H1 (cell line): Measurements from ENCODE around the gene NSD2. TPM values are rescaled to one million over a fixed set of nuclear protein-coding genes. Genes with fewer than 3 reads are reported as not detected.

Source experiments
- CHD2 ChIP-seq: IDR thresholded peaks from 2 replicates; pipeline ENCODE4 v1.6.1; 2012; ENCODE audit warnings: low read length, improper control_type of control experiment
- POLR2AphosphoS5 ChIP-seq: IDR thresholded peaks from 2 replicates; pipeline ENCODE4 v1.6.1; 2011; ENCODE audit warnings: low read depth, low read length
- SAP30 ChIP-seq: fragments of 300-600 bp; sonication (generic); IDR thresholded peaks from 2 replicates; pipeline ENCODE4 v1.7.1; 2012; ENCODE audit warnings: low read length, moderate library complexity, mild to moderate bottlenecking, inconsistent platforms; ENCODE audit not compliant: insufficient read depth, insufficient replicate concordance
- SIN3A ChIP-seq, 2 experiments: IDR thresholded peaks in 1 of 2; conservative IDR thresholded peaks in 1 of 2; 2 replicates each; pipeline ENCODE4 v1.6.1; 2011 to 2012; ENCODE audit warnings: low read length in 2 of 2, improper control_type of control experiment in 1 of 2, low read depth in 1 of 2, mild to moderate bottlenecking in 1 of 2
- polyA plus RNA-seq, 7 experiments: library from polyadenylated mRNA; depleted of rRNA in 3 of 7; stranded (reverse) in 5 of 7; unstranded in 2 of 7; fragments of >200 nt in 5 of 7; fragments of 200-250 nt in 2 of 7; gene quantifications; 1 replicate in 5 of 7; 2 replicates in 1 of 7; 4 replicates in 1 of 7; pipeline versions ENCODE4 v1.2.1 to v1.2.3, GENCODE V29; 2011 to 2013; ENCODE audit warnings: missing spikeins in 2 of 7, mixed read lengths in 2 of 7
- total RNA-seq: library from RNA; stranded (reverse); fragmentation: NEBNext Ultra II Directional; extraction: Animal tissue kit (Norgen Biotek cat#: 25700); gene quantifications from 2 replicates; pipeline ENCODE4 v1.2.1, GENCODE V29; 2021

NSD2 gene
- total and polyA plus RNA-seq, 2 of the 8 experiments (the other 6 are each of a cell fraction or from before 2014, with no cell fraction given), result 26.7 to 129 TPM

- TF ChIP-seq SAP30 (no peak), POLR2AphosphoS5 (no peak), CHD2 (no peak), SIN3A (conservative IDR thresholded peaks at IDR 0.05 in 1 of 2, IDR thresholded peaks at IDR 0.05 in 1 of 2; ENCODE audit: low read depth in 1 of 2, low read length in 2 of 2) (no peak)
Observed at GRCh38 chr4:1927675-1928074, 56.5 kb downstream of the NSD2 start (continued).
